Ascending aorta (tissue), 2 donors: Measurements from ENCODE around the gene FOXN1. TPM values are rescaled to one million over a fixed set of nuclear protein-coding genes. Genes with fewer than 3 reads are reported as not detected.

Experiments used
- DNase-seq, 2 donors: peaks; one replicate each; pipeline ENCODE4 v3.0.0-alpha.2; 2019; ENCODE audit warnings: low spot score in 2 of 2
- H3K27ac ChIP-seq, 2 donors: fragments of 200-600 bp; sonication (generic); one replicate each; pipeline ENCODE4 v1.5.1; 2016 to 2017; ENCODE audit warnings: mild to moderate bottlenecking in 1 of 2
- H3K27me3 ChIP-seq: fragments of 200-600 bp; sonication (generic); one replicate; pipeline ENCODE4 v1.5.1; 2017
- H3K36me3 ChIP-seq, 2 donors: fragments of 200-600 bp; sonication (generic); one replicate each; pipeline ENCODE4 v1.5.1; 2016
- H3K4me1 ChIP-seq, 2 donors: fragments of 200-600 bp; sonication (generic); one replicate each; pipeline ENCODE4 v1.5.1; 2016 to 2017; ENCODE audit warnings: mild to moderate bottlenecking in 1 of 2
- H3K4me3 ChIP-seq, 2 donors: fragments of 200-600 bp; sonication (generic); one replicate each; pipeline ENCODE4 v1.5.1; 2016 to 2017; ENCODE audit warnings: mild to moderate bottlenecking in 1 of 2
- H3K9me3 ChIP-seq, 2 donors: fragments of 200-600 bp; sonication (generic); one replicate each; pipeline ENCODE4 v1.5.1; 2016
- CTCF ChIP-seq, 3 experiments: fragments of 200-600 bp in 2 of 3; fragments of 450-650 bp in 1 of 3; sonication (generic) in 2 of 3; IDR thresholded peaks; one replicate each; pipeline ENCODE4 v1.5.1; 2016 to 2019; ENCODE audit warnings: antibody characterized with exemption in 3 of 3, mild to moderate bottlenecking in 1 of 3, moderate library complexity in 1 of 3
- intact Hi-C: fragments of 100-400 bp; cut with DNase I; formaldehyde crosslinking; loops from one replicate; pipeline ENCODE4 v1.15.1; 2023
- total RNA-seq: library from RNA; depleted of rRNA; stranded (reverse); fragments of >200 nt; gene quantifications from one replicate; pipeline ENCODE4 v1.1.0, GENCODE V29; 2016

Gene FOXN1
- total RNA-seq, 1 donor from 2014 or later, result not detected

DNA sequence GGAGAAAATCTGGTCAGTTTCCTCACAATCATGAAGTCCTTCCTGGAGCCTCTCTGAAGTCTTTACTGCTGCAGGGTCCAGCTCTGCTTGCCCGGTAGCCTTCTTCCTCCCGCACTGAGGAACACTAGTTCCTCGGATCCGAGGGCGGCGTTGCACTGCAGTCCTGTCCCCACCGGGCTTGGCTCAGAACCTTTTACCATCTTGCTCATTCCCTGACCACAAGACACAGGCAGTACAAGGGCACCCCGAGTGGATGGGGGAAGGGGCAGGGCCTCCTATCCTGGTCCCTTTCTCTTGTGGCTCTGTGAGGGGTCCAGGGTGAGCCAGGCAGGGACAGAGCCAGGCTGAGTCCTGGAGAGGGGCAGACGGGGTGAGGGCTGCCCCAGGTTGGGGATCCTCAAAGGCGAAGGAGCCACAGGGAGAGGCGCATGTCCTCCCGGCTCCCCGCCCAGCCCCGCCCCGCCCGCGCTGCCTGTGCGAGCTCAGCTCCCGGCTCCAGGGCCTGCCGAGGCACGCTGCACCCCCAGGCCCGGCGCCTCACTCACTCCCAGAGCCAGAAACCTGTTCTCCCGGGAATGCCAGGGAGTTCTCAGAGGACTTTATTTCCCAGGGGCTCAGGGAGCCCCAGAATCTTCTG is 1.5 kb downstream of the FOXN1 start:
- H3K4me1 ChIP-seq, result no peaks in the 10 kb centered on the region
- no peaks in the 10 kb centered on the region for H3K27me3 ChIP-seq
- no peak for DNase-seq
- H3K4me3 ChIP-seq, result no peak overlapping the region
- intact Hi-C loops, result no loop called here
- H3K27ac ChIP-seq, result no peak overlapping the region
- no peak for TF ChIP-seq CTCF (IDR thresholded peaks at IDR 0.05)
- no peaks in the 10 kb centered on the region for H3K36me3 ChIP-seq
- H3K9me3 ChIP-seq, result no peaks in the 10 kb centered on the region

- no peak for DNase-seq
- H3K27me3 ChIP-seq, result no peaks in the 10 kb centered on the region
- no peak for TF ChIP-seq CTCF (IDR thresholded peaks at IDR 0.05)
- H3K4me1 ChIP-seq, result no peaks in the 10 kb centered on the region
- no peak overlapping the region for H3K4me3 ChIP-seq
- H3K36me3 ChIP-seq, result no peaks in the 10 kb centered on the region
- intact Hi-C loops, result no loop called here
- no peaks in the 10 kb centered on the region for H3K9me3 ChIP-seq
- H3K27ac ChIP-seq, result no peak overlapping the region
Observed at GRCh38 chr17:28508211-28508724, 2.1 kb downstream of the FOXN1 start.

DNA sequence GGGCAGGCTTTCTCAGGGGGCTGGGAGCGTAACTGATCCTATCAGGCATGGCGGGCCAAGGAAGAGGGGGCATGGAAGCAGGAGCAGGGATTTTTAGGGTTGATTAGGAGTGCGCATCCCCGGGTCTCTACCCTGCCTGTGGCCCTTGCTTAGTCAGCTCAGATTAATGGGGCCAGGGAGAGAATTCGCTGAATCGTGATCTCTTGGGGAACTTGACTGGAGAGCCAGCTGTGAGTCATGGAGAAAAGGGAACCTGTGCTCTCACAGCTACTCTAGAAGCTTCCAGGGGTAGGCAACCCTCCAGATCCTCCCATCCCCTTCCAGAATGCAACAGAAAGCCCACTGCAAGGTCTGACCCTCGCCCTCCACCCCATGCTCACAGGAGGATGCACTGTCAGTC is 3.6 kb downstream of the FOXN1 start:
- no peaks in the 10 kb centered on the region for H3K36me3 ChIP-seq
- H3K27ac ChIP-seq, result no peak overlapping the region
- H3K4me3 ChIP-seq, result no peak overlapping the region
- no peaks in the 10 kb centered on the region for H3K9me3 ChIP-seq
- TF ChIP-seq CTCF (IDR thresholded peaks at IDR 0.05), result no peak
- no peaks in the 10 kb centered on the region for H3K4me1 ChIP-seq
- no peak for DNase-seq
- no peaks in the 10 kb centered on the region for H3K27me3 ChIP-seq
- intact Hi-C loops, result no loop called here

GRCh38 chr17:28511858-28512461 is 5.8 kb downstream of the FOXN1 start:
- intact Hi-C loops, result no loop called here
- Histone ChIP-seq H3K27me3 (no peaks in the 10 kb centered on the region), H3K36me3 (no peaks in the 10 kb centered on the region), H3K4me1 (no peaks in the 10 kb centered on the region), H3K4me3 (no peak overlapping the region), H3K27ac (no peak overlapping the region), H3K9me3 (no peaks in the 10 kb centered on the region)
- TF ChIP-seq CTCF (IDR thresholded peaks at IDR 0.05), result no peak
- DNase-seq, result no peak

DNA sequence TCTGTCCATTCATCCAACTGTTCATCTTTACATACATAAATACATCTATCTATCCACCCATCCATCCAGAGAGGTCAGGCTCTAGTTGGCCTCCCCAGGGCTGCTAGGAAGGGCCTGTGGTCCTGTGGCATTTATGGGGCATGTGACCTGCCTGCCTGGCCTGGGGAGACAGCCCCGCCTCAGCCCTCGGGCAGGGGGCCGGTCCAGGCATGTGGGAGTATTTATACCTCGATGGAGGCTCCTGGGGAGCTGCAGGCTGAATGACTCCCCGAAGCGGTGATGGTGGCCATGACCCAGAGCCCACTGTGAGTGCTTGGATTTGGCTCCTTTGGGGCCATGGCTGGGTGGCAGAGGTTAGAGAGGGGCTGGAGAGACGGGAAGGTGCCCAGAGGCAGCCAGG is 7.3 kb downstream of the FOXN1 start:
- no peaks in the 10 kb centered on the region for H3K36me3 ChIP-seq
- H3K4me1 ChIP-seq, result no peaks in the 10 kb centered on the region
- no peak overlapping the region for H3K4me3 ChIP-seq
- H3K27ac ChIP-seq, result no peak overlapping the region
- DNase-seq, result no peak
- TF ChIP-seq CTCF (IDR thresholded peaks at IDR 0.05), result no peak
- no peaks in the 10 kb centered on the region for H3K9me3 ChIP-seq
- H3K27me3 ChIP-seq, result no peaks in the 10 kb centered on the region
- intact Hi-C loops, result no loop called here
